RPMI7951 (cell line): Measurements from ENCODE around the gene DCDC2C. TPM values are rescaled to one million over a fixed set of nuclear protein-coding genes. Genes with fewer than 3 reads are reported as not detected.

Experiments
- DNase-seq: peaks from one replicate; pipeline ENCODE4 v3.0.0-alpha.2; 2012; ENCODE audit warnings: low read depth
- total RNA-seq: library from RNA; depleted of rRNA; stranded (reverse); fragments of >200 nt; shearing (Covaris generic); gene quantifications from 2 replicates; pipeline ENCODE4 v1.2.3, GENCODE V29; 2014

DCDC2C gene
- total RNA-seq, 1 experiment from 2014 or later, result not detected

GRCh38 chr2:3672861-3673678 is 30.3 kb upstream of the DCDC2C start:
- DNase-seq, result no peak

- no peak for DNase-seq
Measured at GRCh38 chr2:3674066-3674845, 29.1 kb upstream of the DCDC2C start.

GRCh38 chr2:3675687-3676086 is 27.7 kb upstream of the DCDC2C start:
- no peak for DNase-seq

- DNase-seq, result no peak
Measured at GRCh38 chr2:3677436-3677835, 25.9 kb upstream of the DCDC2C start.

GRCh38 chr2:3678212-3678611 is 25.2 kb upstream of the DCDC2C start:
- no peak for DNase-seq

- no peak for DNase-seq
Measured at GRCh38 chr2:3679180-3679579, 24.2 kb upstream of the DCDC2C start.

- DNase-seq, result no peak
Measured at GRCh38 chr2:3679616-3680393, 23.6 kb upstream of the DCDC2C start.

- no peak for DNase-seq
Measured at GRCh38 chr2:3680548-3681345, 22.6 kb upstream of the DCDC2C start.

- DNase-seq, result no peak
Measured at GRCh38 chr2:3681625-3682024, 21.8 kb upstream of the DCDC2C start.

GRCh38 chr2:3682811-3683210 is 20.6 kb upstream of the DCDC2C start:
- no peak for DNase-seq

GRCh38 chr2:3683748-3684454 is 19.5 kb upstream of the DCDC2C start:
- peak; percentile 7 for DNase-seq

GRCh38 chr2:3689998-3690748 is 13.2 kb upstream of the DCDC2C start:
- peak; percentile 13 for DNase-seq

GRCh38 chr2:3692375-3692774 is 11.0 kb upstream of the DCDC2C start:
- DNase-seq, result peak; percentile 7

GRCh38 chr2:3696545-3696944 is 6.8 kb upstream of the DCDC2C start:
- no peak for DNase-seq

- no peak for DNase-seq
Measured at GRCh38 chr2:3701071-3701470, 2.3 kb upstream of the DCDC2C start.

- no peak for DNase-seq
Measured at GRCh38 chr2:3703757-3704355, 481 bp downstream of the DCDC2C start.

GRCh38 chr2:3704692-3705091 is 1.3 kb downstream of the DCDC2C start:
- DNase-seq, result no peak

- no peak for DNase-seq
Measured at GRCh38 chr2:3705782-3706181, 2.4 kb downstream of the DCDC2C start.

- DNase-seq, result no peak
Measured at GRCh38 chr2:3706892-3707291, 3.5 kb downstream of the DCDC2C start.

- DNase-seq, result no peak
Measured at GRCh38 chr2:3708576-3708975, 5.2 kb downstream of the DCDC2C start.
